ENCODE data around the gene MAPKAPK2.

- TF ChIP-seq, protein P1, sequence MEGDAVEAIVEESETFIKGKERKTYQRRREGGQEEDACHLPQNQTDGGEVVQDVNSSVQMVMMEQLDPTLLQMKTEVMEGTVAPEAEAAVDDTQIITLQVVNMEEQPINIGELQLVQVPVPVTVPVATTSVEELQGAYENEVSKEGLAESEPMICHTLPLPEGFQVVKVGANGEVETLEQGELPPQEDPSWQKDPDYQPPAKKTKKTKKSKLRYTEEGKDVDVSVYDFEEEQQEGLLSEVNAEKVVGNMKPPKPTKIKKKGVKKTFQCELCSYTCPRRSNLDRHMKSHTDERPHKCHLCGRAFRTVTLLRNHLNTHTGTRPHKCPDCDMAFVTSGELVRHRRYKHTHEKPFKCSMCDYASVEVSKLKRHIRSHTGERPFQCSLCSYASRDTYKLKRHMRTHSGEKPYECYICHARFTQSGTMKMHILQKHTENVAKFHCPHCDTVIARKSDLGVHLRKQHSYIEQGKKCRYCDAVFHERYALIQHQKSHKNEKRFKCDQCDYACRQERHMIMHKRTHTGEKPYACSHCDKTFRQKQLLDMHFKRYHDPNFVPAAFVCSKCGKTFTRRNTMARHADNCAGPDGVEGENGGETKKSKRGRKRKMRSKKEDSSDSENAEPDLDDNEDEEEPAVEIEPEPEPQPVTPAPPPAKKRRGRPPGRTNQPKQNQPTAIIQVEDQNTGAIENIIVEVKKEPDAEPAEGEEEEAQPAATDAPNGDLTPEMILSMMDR (IDR thresholded peaks at IDR 0.05) = no peak
- TF ChIP-seq USF1 (CRISPR knock-in tag; IDR thresholded peaks at IDR 0.05) = no peak
- TF ChIP-seq HMGA2 (CRISPR knock-in tag; IDR thresholded peaks at IDR 0.05) = no peak
- TF ChIP-seq, protein P2, sequence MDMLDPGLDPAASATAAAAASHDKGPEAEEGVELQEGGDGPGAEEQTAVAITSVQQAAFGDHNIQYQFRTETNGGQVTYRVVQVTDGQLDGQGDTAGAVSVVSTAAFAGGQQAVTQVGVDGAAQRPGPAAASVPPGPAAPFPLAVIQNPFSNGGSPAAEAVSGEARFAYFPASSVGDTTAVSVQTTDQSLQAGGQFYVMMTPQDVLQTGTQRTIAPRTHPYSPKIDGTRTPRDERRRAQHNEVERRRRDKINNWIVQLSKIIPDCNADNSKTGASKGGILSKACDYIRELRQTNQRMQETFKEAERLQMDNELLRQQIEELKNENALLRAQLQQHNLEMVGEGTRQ (CRISPR knock-in tag; IDR thresholded peaks at IDR 0.05) = no peak
- TF ChIP-seq NFYB (CRISPR knock-in tag; conservative IDR thresholded peaks at IDR 0.05; ENCODE audit: low read depth) = no peak
- no peak for TF ChIP-seq STAT6 (CRISPR knock-in tag; conservative IDR thresholded peaks at IDR 0.05; ENCODE audit: low read depth)
- TF ChIP-seq ZNF396 (CRISPR knock-in tag; IDR thresholded peaks at IDR 0.05; ENCODE audit: borderline replicate concordance) = no peak
- no peak for TF ChIP-seq JUN (CRISPR knock-in tag; IDR thresholded peaks at IDR 0.05)
- TF ChIP-seq ELF4 (CRISPR knock-in tag; IDR thresholded peaks at IDR 0.05; ENCODE audit: low read depth) = no peak
- no peak for TF ChIP-seq SP1 (CRISPR knock-in tag; conservative IDR thresholded peaks at IDR 0.05)
- TF ChIP-seq ZNF416 (CRISPR knock-in tag; IDR thresholded peaks at IDR 0.05) = no peak
- no peak for TF ChIP-seq E2F4 (CRISPR knock-in tag; IDR thresholded peaks at IDR 0.05; ENCODE audit: borderline replicate concordance, low read depth)
- no peak for TF ChIP-seq CBFB (CRISPR knock-in tag; IDR thresholded peaks at IDR 0.05; ENCODE audit: low read depth)
Measured at GRCh38 chr1:206655471-206655882, 29.2 kb upstream of the MAPKAPK2 start.
